Activated CD4-positive, alpha-beta T cell treated with anti-CD3 and anti-CD28 coated beads for 1 hour (primary cell): ENCODE measurements around the gene SHC4.
"Not testable (repeated sequence)": the region's sequence is repeated elsewhere in the genome, so short reads cannot be mapped to it uniquely, and the experiment has no call there.

ENCODE experiments used
- DNase-seq: peaks from one replicate; pipeline ENCODE4 v3.0.0-alpha.2; 2020

SHC4 gene

GRCh38 chr15:48963524-48964113 is at the start of gene SHC4:
Gene SHC4 (minus strand): TSS chr15:48963919. CDS start chr15:48963015, 904 bp downstream.
- DNase-seq = no peak

DNA sequence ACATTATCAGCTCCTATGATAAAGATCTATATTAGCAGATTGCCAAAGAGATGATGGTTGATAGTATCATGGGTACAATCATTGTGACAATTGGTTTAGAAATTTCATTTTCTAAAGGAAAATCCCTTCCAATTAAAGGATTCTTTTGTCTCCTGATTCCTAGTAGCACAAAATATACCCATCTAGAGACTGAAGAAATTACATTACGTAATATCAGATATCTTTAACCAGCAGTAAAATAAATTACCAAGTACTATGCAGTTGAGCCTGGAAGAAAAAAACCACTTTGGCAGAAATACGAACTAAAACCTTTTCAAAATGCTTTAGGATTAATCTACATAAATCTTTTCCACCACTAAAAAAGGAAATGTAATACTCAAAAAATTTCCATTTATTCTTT is 35.6 kb upstream of the SHC4 start:
- no peak for DNase-seq

- no peak for DNase-seq
Measured at GRCh38 chr15:48996276-48996675, 32.6 kb upstream of the SHC4 start.

DNA sequence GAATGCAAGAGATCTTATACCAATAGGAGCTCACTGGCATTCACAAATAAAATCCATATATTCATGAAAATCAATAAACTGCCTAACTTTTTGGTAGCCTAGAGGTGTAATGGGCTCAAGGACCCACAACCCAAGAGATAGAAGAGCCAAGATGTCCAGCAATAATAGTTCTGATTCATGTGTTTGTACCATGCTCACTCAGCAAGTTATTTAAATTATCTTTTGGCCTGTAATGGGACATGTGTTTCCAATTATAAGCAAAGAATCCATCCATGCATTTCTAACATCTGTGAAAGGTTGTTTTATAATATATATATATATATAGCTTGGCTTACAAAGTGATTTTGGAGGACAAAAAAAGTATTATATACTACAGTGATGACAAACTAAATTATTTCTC is 29.7 kb upstream of the SHC4 start:
- DNase-seq = no peak

GRCh38 chr15:48992545-48992944 is 28.8 kb upstream of the SHC4 start:
- DNase-seq = no peak

DNA sequence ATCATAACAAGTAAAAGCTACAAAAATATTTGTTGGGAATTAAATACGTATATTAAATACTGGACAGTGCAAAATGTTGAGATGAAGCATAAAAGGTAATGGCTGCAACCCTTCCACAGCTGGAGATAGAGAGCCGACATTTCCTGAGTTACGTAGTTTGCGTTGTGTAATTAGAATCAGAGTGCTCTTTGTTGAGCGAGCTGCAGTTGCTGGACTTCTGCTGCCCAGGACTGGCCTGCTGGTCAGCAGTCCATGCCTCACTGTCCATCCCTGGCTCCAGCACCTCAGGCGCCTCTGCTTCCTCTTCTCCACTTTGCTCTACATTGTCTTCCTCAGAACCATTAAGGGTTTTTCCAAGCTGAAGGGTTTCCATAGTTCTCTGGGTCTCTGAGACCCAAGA is 28.4 kb upstream of the SHC4 start:
- no peak for DNase-seq

GRCh38 chr15:48989170-48989569 is 25.5 kb upstream of the SHC4 start:
- no peak for DNase-seq

- no peak for DNase-seq
Measured at GRCh38 chr15:48987142-48987541, 23.4 kb upstream of the SHC4 start.

DNA sequence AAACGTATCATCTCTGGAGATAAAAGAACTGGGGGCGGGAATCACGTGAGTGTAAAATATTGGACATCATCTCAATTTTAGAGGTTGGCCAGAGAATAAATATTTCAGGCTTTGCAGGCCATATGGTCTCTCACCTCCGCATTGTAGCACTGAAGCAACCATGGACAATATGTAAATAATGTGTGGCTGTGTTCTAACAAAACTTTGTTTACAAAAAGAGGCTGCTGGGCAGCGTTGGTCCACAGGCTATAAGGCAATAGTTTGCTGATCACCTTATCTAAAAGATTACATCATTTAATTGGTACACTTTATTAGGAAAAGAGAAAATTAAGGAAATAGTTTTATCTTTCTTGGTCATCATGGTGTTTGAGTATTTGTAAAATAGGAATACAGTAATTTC is 22.5 kb upstream of the SHC4 start:
- DNase-seq = no peak

DNA sequence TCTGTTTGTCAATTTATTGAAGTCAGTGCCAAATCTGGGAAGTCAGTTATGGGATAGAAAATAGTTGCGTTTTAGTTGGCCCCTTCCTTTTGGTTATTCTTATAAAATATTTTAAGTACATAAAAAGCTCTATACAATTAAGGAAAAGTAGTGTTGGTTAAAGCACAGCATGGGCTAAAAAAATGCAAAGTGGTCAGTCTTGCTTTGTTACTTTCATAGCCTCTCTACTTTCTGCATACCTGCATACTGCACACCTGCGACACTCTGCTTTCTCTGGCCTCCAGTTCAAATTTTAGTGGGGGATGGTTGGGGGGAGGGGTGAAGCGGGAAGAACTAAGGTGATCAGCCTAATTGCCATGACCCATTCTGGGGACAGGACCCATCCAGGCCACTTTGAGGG is 21.8 kb upstream of the SHC4 start:
- no peak for DNase-seq

- DNase-seq = no peak
Measured at GRCh38 chr15:48984811-48985352, 21.2 kb upstream of the SHC4 start.

DNA sequence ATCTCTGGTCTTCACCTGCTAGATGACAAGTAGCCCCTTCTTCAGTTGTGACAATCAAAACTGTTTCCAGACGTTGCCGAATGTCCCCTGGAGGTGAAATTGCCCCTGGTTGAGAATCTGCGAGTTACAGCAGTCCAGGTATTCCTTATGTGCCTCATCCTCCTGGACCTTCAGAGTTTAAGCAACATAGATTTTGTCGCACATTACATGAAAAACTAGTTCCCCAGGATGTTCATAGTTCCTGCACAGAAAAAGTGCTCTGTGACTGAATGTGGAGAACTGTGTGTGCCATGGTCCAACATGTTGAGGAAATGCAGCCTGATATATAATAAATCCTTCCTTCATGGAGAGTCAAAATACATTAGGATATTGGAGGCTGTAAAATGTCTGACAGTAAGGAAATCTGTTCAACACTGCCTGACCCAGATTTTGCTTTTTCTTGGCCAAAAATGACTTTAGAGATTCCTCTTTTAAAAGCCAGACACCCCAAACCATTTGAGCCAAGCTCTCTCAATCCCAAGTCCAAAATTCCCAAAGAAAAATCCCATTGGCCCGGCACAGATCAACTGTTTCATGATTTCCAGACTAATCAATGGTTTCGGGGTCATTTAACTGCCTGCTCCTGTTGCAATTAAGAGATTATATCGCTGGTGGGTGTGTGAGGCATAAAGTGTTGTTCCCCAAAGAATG is 20.4 kb upstream of the SHC4 start:
- no peak for DNase-seq

DNA sequence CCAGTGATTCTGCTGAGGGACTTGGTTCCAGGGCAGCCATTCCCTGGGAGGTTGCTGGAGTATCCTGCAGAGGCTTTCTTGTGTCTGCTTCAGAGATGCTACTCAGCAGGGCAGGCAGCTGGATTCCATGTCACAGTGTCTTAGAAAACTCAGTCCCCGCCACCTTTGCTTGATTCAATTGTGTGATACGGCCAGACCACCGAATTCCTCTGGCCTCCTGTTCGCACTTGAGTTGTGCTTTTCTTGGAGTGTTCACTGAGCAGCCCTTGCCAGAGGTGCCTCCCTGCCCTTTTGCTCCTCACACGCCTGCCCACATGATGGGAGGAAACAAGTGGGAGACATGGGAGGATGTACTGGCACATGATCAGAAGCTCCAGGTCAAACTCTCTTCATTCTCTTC is 19.6 kb upstream of the SHC4 start:
- DNase-seq = no peak

DNA sequence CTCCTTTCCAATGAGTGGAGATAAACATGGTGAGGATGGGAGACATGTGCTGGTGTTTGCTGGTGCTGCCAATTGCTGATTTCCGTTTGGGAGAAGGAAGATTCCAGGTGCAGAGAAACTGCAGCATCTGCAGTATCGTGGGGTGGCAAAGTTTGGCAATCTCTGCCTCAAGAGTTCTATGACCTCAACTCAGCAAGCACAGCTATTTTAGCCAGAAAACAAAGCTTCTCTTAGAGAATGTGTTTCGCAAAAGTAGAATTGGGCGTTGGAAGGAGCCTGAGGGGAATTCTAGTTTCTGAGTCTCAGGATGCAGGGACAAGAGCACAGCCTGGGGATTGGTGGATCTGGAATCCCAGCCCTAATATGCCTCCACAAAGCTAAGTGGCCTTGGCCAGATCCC is 18.2 kb upstream of the SHC4 start:
- no peak for DNase-seq

DNA sequence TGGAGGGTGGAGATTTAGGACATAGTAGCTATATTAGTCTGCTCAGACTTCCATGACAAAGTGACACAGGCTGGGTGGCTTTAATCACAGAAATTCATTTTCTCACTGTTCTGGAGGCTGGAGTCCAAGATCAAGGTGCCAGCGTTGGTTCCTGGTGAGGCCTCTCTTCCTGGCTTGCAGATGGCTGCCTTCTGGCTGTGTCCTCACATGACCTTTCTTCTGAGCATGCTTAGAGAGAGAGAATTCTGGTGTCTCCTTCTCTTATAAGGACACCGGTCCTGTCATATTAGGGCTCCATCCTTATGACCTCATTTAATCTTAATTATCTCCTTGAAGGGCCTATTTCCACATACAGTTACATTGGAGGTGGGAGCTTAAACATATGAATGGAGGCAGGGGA is 14.9 kb upstream of the SHC4 start:
- no peak for DNase-seq

DNA sequence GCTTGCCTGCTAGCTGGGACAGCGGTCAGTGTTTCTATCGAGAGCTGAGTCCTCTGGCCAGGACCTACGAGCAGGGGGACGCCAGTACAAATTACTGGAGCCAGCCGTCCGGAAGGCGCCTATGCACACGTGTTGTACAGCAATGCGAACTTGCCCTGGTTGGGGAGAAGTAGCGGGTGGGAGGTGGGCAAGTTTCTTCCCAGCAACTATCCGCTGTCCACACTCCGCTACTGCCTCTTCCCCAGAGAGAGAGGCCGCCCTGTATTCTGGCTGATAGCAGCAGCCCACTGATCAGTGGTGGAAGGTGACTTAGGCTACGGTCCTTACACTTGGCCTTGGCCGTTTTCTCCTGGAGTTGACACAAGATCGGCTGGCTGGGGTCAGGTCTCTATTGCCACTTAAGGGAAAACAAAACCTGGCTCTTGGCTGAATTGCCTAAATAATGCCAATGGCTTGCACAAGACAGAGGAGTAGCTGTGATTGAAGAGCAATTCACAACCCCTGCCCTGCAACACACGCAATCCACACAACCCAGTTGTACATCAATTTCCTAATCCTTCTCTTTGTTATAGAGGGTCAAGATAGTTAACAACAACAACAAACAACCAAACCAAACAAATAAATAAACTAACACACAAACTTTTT is 12.8 kb upstream of the SHC4 start:
- no peak for DNase-seq

DNA sequence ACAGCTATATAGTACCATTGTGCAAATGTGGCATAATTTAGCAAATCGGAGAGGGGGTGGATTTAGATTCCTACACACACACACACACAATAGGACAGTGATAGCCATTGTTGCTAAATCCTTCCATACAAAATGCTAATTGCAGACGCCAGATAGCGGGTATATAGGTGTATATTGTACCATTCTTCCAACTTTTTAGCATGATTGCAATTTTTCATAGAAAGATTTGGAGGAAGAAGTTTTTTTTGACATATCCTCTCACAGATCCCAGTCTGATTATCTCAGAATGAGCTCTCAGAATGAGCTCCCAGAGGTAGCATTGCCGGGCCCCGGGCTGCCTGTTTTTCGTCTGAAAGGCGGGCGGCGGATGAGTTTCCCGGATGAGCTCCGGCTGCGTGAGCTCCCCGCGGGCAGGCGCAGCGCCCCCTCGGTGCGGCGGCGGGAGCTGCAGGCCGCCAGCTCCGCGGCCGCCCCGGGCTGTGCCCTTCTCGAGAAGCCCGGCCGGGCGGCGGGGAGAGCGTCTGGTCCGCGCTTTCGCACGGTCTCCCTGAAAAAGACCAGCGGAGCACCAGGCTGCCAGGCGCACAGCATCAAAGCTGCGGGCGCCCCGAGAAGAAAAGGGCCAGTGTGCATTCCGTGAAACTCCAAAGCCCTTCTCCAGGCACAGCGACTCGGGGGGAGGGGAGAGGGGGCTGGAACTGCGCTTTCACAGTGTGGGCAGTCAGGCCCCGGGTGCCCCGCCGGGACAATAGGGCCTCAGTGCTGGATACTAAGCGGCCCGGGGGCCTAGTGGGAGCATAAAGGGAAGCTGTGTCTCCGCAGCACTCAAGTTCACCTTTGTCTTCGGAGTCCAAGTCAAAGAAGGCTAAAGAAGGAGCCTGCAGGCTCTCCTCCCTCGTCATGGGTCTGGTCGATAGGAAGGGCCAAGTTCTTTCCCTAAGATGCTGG is 12.0 kb upstream of the SHC4 start:
- peak; percentile 50 for DNase-seq

- no peak for DNase-seq
Measured at GRCh38 chr15:48974882-48975281, 11.2 kb upstream of the SHC4 start.

DNA sequence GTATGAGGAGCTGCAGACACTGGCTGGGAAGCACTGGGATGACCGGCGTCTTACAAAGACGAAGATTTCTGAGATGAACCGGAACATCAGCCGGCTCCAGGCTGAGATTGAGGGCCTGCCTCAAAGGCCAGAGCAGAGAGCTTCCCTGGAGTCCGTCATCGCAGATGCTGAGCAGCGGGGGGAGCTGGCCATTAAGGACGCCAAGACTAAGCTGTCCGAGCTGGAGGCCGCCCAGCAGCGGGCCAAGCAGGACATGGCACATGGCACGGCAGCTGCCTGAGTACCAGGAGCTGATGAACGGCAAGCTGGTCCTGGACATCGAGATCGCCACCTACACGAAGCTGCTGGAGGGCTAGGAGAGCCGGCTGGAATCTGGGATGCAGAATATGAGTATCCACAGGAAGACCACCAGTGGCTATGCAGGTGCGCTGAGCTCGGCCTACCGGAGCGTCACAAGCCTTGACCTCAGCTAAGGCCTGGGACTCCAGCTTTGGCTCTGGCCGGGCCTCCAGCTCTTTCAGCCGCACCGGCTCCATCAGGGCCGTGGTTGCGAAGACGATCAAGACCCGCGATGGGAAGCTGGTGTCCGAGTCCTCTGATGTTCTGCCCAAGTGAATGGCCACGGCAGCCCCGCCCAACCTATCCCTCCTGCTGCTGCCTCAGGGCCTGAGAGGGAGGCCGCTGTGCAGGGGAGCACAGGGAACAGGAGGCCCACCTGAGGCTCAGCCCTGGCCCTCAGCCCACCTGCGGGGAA is 9.2 kb upstream of the SHC4 start:
- no peak for DNase-seq

- not testable (repeated sequence) for DNase-seq
Measured at GRCh38 chr15:48970926-48971325, 7.2 kb upstream of the SHC4 start.

DNA sequence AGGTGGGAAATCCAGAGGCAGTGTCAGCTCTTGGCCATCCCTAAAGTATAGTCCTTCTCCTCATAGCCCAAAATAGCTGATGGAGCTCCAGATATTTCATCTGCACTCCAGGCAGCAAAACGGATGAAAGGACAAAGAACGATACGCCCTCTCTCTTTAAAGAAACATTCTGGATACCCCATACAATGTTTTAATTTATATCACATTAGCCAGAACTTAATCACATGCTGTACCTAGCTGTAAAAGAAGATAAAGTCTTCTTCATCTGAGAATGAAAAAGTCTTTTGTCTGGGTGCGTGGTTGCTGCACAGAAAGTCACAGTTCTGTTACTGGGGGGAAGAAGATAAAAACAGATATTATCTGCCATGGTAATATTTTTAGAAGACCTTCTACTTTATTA is 4.3 kb upstream of the SHC4 start:
- no peak for DNase-seq

GRCh38 chr15:48967336-48967735 is 3.6 kb upstream of the SHC4 start:
- no peak for DNase-seq
